ENCODE measurements around the gene SHISAL1. TPM values are rescaled to one million over a fixed set of nuclear protein-coding genes. Genes with fewer than 3 reads are reported as not detected.

SHISAL1 gene
- total RNA-seq, 1 experiment from 2014 or later = 2.9 TPM

GRCh38 chr22:44249376-44250147, 63.2 kb downstream of the SHISAL1 start:
- no peaks in the 10 kb centered on the region for H3K4me1 ChIP-seq (ENCODE audit: insufficient read depth, low read length)
- no peak overlapping the region for H3K23ac ChIP-seq (ENCODE audit: insufficient read length, low read depth, low read length)
- no peak overlapping the region for H3K9ac ChIP-seq (ENCODE audit: extremely low read depth, insufficient read length, low read length)
- no peak overlapping the region for H3K56ac ChIP-seq (ENCODE audit: insufficient read length, low read depth, low read length)
- H3K27ac ChIP-seq (ENCODE audit: insufficient read length, low read depth, low read length) = no peak overlapping the region
- no peak overlapping the region for H3K4me2 ChIP-seq (ENCODE audit: insufficient read depth, insufficient read length, low read length)
- H3K36me3 Mint-ChIP-seq (ENCODE audit: insufficient read depth in 1 of 3, low read depth in 3 of 3) = peaks cover 13 to 23% (median 16%) of the 10 kb centered on the region in 3 experiments; a peak in 6 of 7 replicates
- H3K79me2 ChIP-seq (ENCODE audit: insufficient read depth, low read length) = no peaks in the 10 kb centered on the region
- no peak overlapping the region for H3K18ac ChIP-seq (ENCODE audit: insufficient read length, low read depth, low read length)
- H2AK5ac ChIP-seq (ENCODE audit: insufficient read length, low read length) = no peak overlapping the region
- no peak overlapping the region for H4K5ac ChIP-seq (ENCODE audit: insufficient read length, low read depth, low read length)
- H3K23me2 ChIP-seq (ENCODE audit: insufficient read length, low read depth, low read length, poor library complexity, severe bottlenecking) = no peaks in the 10 kb centered on the region
- H3K27me3 ChIP-seq (ENCODE audit: insufficient read depth, low read length) = no peaks in the 10 kb centered on the region
- no peak overlapping the region for H3T11ph ChIP-seq (ENCODE audit: low read length)
- H3K4ac ChIP-seq (ENCODE audit: low read depth, low read length) = no peak overlapping the region
- H4K8ac ChIP-seq (replicated peaks; ENCODE audit: insufficient read length, low read depth, low read length) = no peak overlapping the region
- no peak for DNase-seq
- H2BK12ac ChIP-seq (ENCODE audit: insufficient read length, low read depth, low read length) = no peak overlapping the region
- no peak overlapping the region for H3K27ac Mint-ChIP-seq
- no peak overlapping the region for H2BK120ac ChIP-seq (ENCODE audit: low read depth, low read length, poor library complexity, severe bottlenecking)
- peaks cover 21 to 29% of the 10 kb centered on the region in 2 experiments for H3K9me3 Mint-ChIP-seq
- no peak overlapping the region for H4K91ac ChIP-seq (ENCODE audit: insufficient read length, low read depth, low read length)
- peaks cover 3% of the 10 kb centered on the region for H3K27me3 Mint-ChIP-seq (ENCODE audit: low read depth)
- TF ChIP-seq CTCF (conservative IDR thresholded peaks at IDR 0.05) = no peak
- no peaks in the 10 kb centered on the region for H4K20me1 ChIP-seq (ENCODE audit: control insufficient read depth, insufficient read depth, insufficient read length)
- no peak overlapping the region for H3K4me3 Mint-ChIP-seq
- no peak overlapping the region for H2BK20ac ChIP-seq (ENCODE audit: low read depth, low read length, poor library complexity, severe bottlenecking)
- H2BK5ac ChIP-seq (ENCODE audit: insufficient read length, low read length) = no peak overlapping the region
- WGBS (ENCODE audit: extremely low coverage, insufficient read length, low lambda C conversion rate) = no CpG with 5 or more reads among the region's 12 CpGs
- no peak overlapping the region for H2BK15ac ChIP-seq (ENCODE audit: low read depth, low read length)
- no peak overlapping the region for H3K14ac ChIP-seq (ENCODE audit: insufficient read depth, low read length)
- H3K9me3 ChIP-seq (ENCODE audit: control insufficient read depth, low read depth, low read length) = no peaks in the 10 kb centered on the region
- H3K79me1 ChIP-seq (ENCODE audit: insufficient read depth, low read depth, low read length, poor library complexity, severe bottlenecking) = no peaks in the 10 kb centered on the region
- no peaks in the 10 kb centered on the region for H3K4me1 Mint-ChIP-seq
- H2AFZ ChIP-seq (ENCODE audit: low read length) = no peak overlapping the region
